GM19452 (cell line): ENCODE measurements around the gene SLC66A2.

Source experiments
- ATAC-seq: cut with Tn5 transposase; IDR thresholded peaks from one replicate; pipeline ENCODE4 v1.9.1; 2021; ENCODE audit not compliant: unreplicated experiment

The SLC66A2 gene

GRCh38 chr18:79921984-79922965 is 29.2 kb downstream of the SLC66A2 start:
- no peak for ATAC-seq

GRCh38 chr18:79919089-79919488 is 32.4 kb downstream of the SLC66A2 start:
- no peak for ATAC-seq

- ATAC-seq: no peak
Measured at GRCh38 chr18:79918615-79919011, 32.8 kb downstream of the SLC66A2 start.

GRCh38 chr18:79917853-79918614 is 33.4 kb downstream of the SLC66A2 start:
- ATAC-seq: no peak

- ATAC-seq: no peak
Measured at GRCh38 chr18:79917169-79917852, 34.1 kb downstream of the SLC66A2 start.

- no peak for ATAC-seq
Measured at GRCh38 chr18:79916546-79917168, 34.8 kb downstream of the SLC66A2 start.

- ATAC-seq: no peak
Measured at GRCh38 chr18:79916128-79916494, 35.3 kb downstream of the SLC66A2 start.

GRCh38 chr18:79915161-79916127 is 36.0 kb downstream of the SLC66A2 start:
- ATAC-seq: no peak

- ATAC-seq: no peak
Measured at GRCh38 chr18:79914614-79915160, 36.8 kb downstream of the SLC66A2 start.

GRCh38 chr18:79912994-79913831 is 38.2 kb downstream of the SLC66A2 start:
- ATAC-seq: no peak

- no peak for ATAC-seq
Measured at GRCh38 chr18:79912409-79912991, 39.0 kb downstream of the SLC66A2 start.

- no peak for ATAC-seq
Measured at GRCh38 chr18:79911344-79912270, 39.8 kb downstream of the SLC66A2 start.

- ATAC-seq: no peak
Measured at GRCh38 chr18:79910563-79911343, 40.7 kb downstream of the SLC66A2 start.

- ATAC-seq: no peak
Measured at GRCh38 chr18:79906706-79907105, 44.7 kb downstream of the SLC66A2 start.

GRCh38 chr18:79905993-79906392 is 45.5 kb downstream of the SLC66A2 start:
- no peak for ATAC-seq

GRCh38 chr18:79905389-79905911 is 46.0 kb downstream of the SLC66A2 start:
- no peak for ATAC-seq
